DND-41 (cell line): ENCODE results near the gene SETD1A.

ENCODE experiments used
- CTCF ChIP-seq: IDR thresholded peaks from 2 replicates; pipeline ENCODE4 v1.5.1; 2012; ENCODE audit warnings: borderline replicate concordance, low read length, moderate library complexity, mild to moderate bottlenecking; ENCODE audit not compliant: poor library complexity, severe bottlenecking; ENCODE audit errors: extremely low read depth
- EZH2 ChIP-seq: IDR thresholded peaks from 3 replicates; pipeline ENCODE4 v1.6.1; 2012; ENCODE audit warnings: borderline replicate concordance, low read depth, mild to moderate bottlenecking, moderate library complexity, low read length, inconsistent platforms; ENCODE audit not compliant: severe bottlenecking

- TF ChIP-seq CTCF (no peak), EZH2 (no peak)
Observed at GRCh38 chr16:31006086-31006385, 48.5 kb downstream of the SETD1A start.
